ENCODE measurements around the gene CRYGN.

DNA sequence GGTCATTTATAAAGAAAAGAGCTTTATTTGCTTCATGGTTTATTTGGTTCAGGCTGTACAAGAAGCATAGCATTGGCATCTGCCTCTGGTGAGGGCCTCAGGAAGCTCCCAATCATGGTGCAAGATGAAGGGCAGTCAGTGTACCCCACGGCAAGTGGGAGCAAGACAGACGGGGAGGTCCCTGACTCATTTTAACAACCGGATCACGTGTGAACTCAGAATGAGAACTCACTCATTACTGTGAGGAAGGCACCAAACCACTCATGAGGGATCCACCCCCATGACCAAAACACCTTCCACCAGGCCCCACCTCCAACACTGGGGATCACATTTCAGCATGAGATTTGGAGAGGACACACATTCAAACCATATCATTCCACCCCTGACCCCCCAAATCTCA is 15.7 kb upstream of the CRYGN start:
- TF ChIP-seq, protein P1, sequence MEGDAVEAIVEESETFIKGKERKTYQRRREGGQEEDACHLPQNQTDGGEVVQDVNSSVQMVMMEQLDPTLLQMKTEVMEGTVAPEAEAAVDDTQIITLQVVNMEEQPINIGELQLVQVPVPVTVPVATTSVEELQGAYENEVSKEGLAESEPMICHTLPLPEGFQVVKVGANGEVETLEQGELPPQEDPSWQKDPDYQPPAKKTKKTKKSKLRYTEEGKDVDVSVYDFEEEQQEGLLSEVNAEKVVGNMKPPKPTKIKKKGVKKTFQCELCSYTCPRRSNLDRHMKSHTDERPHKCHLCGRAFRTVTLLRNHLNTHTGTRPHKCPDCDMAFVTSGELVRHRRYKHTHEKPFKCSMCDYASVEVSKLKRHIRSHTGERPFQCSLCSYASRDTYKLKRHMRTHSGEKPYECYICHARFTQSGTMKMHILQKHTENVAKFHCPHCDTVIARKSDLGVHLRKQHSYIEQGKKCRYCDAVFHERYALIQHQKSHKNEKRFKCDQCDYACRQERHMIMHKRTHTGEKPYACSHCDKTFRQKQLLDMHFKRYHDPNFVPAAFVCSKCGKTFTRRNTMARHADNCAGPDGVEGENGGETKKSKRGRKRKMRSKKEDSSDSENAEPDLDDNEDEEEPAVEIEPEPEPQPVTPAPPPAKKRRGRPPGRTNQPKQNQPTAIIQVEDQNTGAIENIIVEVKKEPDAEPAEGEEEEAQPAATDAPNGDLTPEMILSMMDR (IDR thresholded peaks at IDR 0.05): no peak
- TF ChIP-seq POLR2A (IDR thresholded peaks at IDR 0.05) (no peak), EP300 (IDR thresholded peaks at IDR 0.05) (no peak), POLR2AphosphoS5 (IDR thresholded peaks at IDR 0.05) (no peak)
